GM18867 (cell line): ENCODE data around the gene SLC22A14.
"Not testable (repeated sequence)": the region's sequence is repeated elsewhere in the genome, so short reads cannot be mapped to it uniquely, and the experiment has no call there.

Source experiments
- ATAC-seq: cut with Tn5 transposase; IDR thresholded peaks from one replicate; pipeline ENCODE4 v1.9.1; 2021; ENCODE audit warnings: mild to moderate bottlenecking, moderate library complexity; ENCODE audit not compliant: unreplicated experiment

SLC22A14 gene

DNA sequence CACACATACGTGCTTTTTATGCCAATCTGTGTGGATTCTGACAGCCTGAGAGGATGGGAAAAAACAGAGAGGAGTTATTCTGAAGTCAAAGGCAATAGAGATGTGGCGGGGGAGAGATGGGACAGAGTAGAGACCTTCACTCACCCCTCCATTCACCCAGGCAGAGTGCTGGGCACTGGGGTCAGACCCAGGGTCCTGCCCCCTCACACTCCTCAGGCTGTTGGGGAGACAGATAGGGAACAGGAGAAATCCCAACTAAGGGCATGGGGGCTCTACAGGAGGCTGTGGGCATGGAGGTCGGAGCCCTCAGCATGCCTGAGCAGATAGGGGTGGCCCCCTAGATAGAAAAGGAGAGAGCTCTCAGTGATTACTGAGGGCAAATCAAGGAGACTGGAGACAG is 30.3 kb downstream of the SLC22A14 start:
- ATAC-seq, result no peak

DNA sequence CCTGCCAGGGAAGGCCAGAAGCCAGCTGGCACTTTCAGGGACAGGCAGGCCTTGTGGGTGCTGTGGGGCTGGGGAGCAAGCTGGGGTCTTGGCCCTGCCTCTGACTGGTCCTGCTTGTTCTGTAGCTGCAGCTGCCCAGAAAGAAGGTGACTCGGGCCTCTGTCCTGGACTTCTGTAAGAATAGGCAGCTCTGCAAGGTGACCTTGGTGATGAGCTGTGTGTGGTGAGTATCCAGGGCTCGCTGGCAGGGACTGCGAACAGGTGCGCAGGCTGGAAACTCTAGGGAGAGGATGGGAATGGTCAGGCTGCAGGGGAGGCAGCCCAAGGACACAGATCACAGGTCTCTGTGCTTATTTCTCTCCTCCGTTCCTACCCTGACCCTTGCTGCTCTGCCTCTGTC is 31.2 kb downstream of the SLC22A14 start:
- no peak for ATAC-seq

DNA sequence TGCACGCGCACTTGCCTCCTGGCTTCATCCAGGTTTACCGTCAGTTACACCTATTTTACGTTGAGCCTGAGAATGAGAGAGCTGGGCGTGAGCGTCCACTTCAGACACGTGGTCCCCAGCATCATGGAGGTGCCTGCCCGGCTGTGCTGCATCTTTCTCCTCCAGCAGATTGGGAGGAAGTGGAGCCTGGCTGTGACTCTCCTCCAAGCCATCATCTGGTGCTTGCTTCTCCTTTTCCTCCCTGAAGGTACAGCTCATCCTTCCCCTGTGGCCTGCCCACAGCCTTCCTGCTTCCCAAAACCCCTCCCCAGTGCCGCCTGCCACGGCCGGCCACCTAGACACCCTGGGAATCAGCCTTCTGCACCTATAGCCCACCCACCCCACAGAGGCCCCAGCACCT is 31.6 kb downstream of the SLC22A14 start:
- no peak for ATAC-seq

GRCh38 chr3:38314112-38314763 is 32.1 kb downstream of the SLC22A14 start:
- ATAC-seq, result no peak

- no peak for ATAC-seq
Observed at GRCh38 chr3:38314764-38315487, 32.8 kb downstream of the SLC22A14 start.

- no peak for ATAC-seq
Observed at GRCh38 chr3:38315488-38316230, 33.6 kb downstream of the SLC22A14 start.

- ATAC-seq, result no peak
Observed at GRCh38 chr3:38316356-38317191, 34.5 kb downstream of the SLC22A14 start.

DNA sequence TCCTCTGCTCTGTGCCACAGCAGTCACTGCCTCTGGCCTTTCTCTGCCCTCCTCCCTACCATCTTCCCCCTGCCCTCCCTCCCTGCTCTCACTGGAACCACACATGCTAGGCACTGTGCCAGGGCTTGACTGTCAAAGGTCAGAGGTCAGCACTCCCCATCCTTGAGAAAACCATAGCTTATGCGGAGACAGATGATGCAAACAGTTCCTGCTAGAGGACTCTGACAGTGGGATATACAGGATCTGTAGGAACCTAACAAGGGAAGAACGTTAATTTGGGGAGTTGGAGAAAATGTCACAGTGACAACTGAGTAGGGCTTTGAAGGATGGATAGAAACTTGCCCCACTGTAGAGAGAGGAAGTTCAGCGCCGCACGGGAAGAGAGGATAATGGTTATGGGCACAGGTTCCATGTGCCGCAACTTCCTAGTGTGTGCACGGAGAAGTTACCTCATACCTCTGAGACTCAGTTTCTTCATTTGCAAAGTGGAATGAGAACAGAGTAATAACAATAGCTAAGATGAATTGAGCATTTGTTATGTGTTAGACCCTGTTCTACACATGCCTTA is 35.2 kb downstream of the SLC22A14 start:
- no peak for ATAC-seq

DNA sequence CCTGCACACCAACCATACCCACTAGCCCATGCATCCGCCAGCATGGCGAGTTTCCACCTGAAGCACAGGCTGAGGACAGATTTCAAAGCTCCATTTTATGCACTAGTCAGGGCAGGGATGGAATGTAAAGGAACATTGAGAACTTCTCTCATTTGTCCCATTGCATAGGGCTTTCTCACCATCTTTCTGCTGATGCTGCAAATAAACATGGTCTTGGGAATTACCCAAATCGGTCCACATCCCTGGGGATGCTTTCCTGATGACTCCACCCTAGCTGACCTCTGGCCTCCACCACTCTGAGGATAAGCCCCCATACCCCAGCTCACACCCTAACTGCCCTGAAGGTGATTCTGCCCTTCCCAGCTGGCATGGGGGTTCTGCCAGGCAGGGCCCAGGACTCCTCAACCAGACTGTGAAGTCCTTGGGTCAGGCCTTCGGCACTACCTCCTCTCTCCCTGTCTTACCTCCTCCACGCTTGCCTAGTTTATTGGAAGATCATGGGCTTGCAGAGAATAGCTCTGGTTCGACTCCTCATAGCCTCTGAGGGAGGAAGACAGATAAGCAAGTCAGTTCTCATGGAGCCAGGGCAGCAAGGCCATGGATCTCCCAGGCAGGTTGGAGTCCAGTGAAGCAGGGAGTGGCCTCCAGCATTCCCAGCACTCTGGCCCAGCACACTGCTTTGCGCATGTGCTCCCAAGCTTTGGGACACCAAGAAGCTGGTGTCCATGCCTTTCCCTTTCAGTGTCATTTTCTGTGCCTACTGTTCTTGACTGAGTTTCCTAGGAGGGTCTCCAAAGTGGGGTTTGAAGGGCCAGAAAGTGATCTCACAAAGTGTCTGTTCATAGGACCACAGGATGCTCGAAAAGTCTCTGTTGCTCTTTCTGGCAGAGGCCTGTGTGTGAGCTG is 36.9 kb downstream of the SLC22A14 start:
- no peak for ATAC-seq

- not testable (repeated sequence) for ATAC-seq
Observed at GRCh38 chr3:38320638-38321037, 38.5 kb downstream of the SLC22A14 start.

GRCh38 chr3:38323060-38323459 is 41.0 kb downstream of the SLC22A14 start:
- ATAC-seq, result no peak

GRCh38 chr3:38325256-38325655 is 43.2 kb downstream of the SLC22A14 start:
- ATAC-seq, result no peak

DNA sequence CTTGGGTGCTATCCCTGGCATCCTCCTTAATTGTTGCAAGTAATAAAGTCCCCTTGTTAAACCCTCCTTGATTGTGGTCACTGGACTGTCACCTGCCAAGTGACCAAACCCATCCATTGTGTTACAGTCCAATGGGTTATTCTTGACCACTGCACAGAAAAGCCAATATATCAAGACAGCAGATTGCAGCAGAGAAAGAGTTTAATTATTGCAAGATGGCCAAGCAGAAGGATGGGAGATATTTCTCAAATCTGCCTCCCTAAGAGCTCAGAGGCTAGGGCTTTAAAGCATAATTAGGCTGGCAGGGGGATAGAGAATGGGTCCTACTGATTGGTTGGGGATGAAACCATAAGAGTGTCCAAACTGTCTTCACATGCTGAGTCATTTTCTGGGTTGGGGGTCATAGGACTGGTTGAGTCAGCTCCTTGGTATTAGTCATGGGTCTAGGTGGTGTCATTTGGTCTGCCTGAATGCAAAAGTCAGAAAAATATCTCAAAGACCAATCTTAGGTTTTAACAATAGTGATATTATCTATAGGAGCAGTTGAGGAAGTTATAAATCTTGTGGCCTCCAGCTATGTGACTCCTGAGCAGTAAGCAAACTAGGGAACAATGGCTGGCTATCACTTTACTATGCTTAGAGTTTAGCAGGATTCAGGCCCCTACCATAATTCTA is 45.4 kb downstream of the SLC22A14 start:
- no peak for ATAC-seq

GRCh38 chr3:38331257-38332022 is 49.3 kb downstream of the SLC22A14 start:
- ATAC-seq, result no peak

- no peak for ATAC-seq
Observed at GRCh38 chr3:38332201-38332600, 50.1 kb downstream of the SLC22A14 start.

- no peak for ATAC-seq
Observed at GRCh38 chr3:38334142-38335055, 52.3 kb downstream of the SLC22A14 start.

DNA sequence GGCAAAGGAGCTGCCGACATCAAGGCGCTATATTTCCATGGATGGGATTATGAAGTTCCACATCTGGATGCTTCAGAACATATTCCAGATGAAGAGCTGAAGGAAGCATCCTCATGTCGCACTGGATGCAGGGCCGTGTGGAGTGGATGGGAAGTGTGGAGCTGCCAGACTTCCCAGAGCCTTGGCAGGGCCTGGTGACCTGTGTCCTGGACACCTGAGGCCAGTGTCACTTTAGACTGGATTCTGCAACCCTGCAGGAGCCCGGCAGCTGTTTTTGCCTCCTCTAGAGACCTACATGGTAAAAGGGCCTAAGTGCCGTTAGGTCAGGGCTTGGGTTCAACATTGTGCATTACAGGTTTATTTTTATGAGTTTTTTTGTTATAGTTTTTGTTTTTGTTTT is 53.2 kb downstream of the SLC22A14 start:
- ATAC-seq, result no peak
